K562 (cell line): ENCODE results near the gene ZSWIM9. TPM values are rescaled to one million over a fixed set of nuclear protein-coding genes. Genes with fewer than 3 reads are reported as not detected.

ENCODE experiments used
- ATF7 ChIP-seq: fragments of 450-650 bp; IDR thresholded peaks from 2 replicates; pipeline ENCODE4 v1.7.1; 2014; ENCODE audit warnings: mild to moderate bottlenecking, moderate library complexity
- BRD9 ChIP-seq: fragments of 450-650 bp; IDR thresholded peaks from 2 replicates; pipeline ENCODE4 v1.6.1; 2018; ENCODE audit warnings: low read depth; ENCODE audit not compliant: partially characterized antibody
- CEBPZ ChIP-seq: fragments of 150-350 bp; IDR thresholded peaks from 2 replicates; pipeline ENCODE4 v1.6.1; 2014; ENCODE audit warnings: low read depth, mild to moderate bottlenecking, low read length, borderline replicate concordance
- GTF2A2 ChIP-seq: IDR thresholded peaks from 2 replicates; pipeline ENCODE4 v1.6.1; 2016; ENCODE audit warnings: mild to moderate bottlenecking, missing genetic modification characterization, missing compliant biosample characterization
- MGA ChIP-seq: fragments of 450-650 bp; IDR thresholded peaks from 2 replicates; pipeline ENCODE4 v1.6.1; 2016; ENCODE audit warnings: mild to moderate bottlenecking, moderate library complexity
- RFX5 ChIP-seq: IDR thresholded peaks from 2 replicates; pipeline ENCODE4 v1.6.1; 2011; ENCODE audit warnings: low read depth, mild to moderate bottlenecking, improper control_type of control experiment, low read length
- USF2 ChIP-seq: sonication (generic); formaldehyde crosslinking; IDR thresholded peaks from 2 replicates; pipeline ENCODE4 v1.5.0; 2020; ENCODE audit warnings: missing genetic modification reagents
- ZBTB9 ChIP-seq: fragments of 450-650 bp; formaldehyde crosslinking; IDR thresholded peaks from 2 replicates; pipeline ENCODE4 v1.4.0; 2020; ENCODE audit warnings: mild to moderate bottlenecking, moderate library complexity
- ZNF584 ChIP-seq: fragments of 200-800 bp; sonication (Bioruptor generic); IDR thresholded peaks from 2 replicates; pipeline ENCODE4 v1.6.1; 2016; ENCODE audit warnings: low read depth, mild to moderate bottlenecking, missing genetic modification characterization, missing compliant biosample characterization
- ZNF707 ChIP-seq: fragments of 250-450 bp; sonication (Bioruptor Pico); conservative IDR thresholded peaks from 2 replicates; pipeline ENCODE4 v1.8.0; 2022; ENCODE audit warnings: inconsistent platforms, mild to moderate bottlenecking, moderate library complexity
- polyA plus RNA-seq, 8 experiments: library from polyadenylated mRNA; depleted of rRNA in 4 of 8; stranded (reverse) in 5 of 8; unstranded in 3 of 8; fragments of >200 nt; fragmentation: Nextera tagmentation in 2 of 8; fragmentation: Illumina TruSeq in 1 of 8; extraction: Ambion mirVana in 2 of 8; extraction: Trizol in 1 of 8; gene quantifications; 2 replicates each; pipeline versions ENCODE4 v1.2.1 to v1.2.3, GENCODE V29; 2011 to 2014; ENCODE audit warnings: inconsistent platforms in 1 of 8, missing spikeins in 1 of 8
- total RNA-seq, 7 experiments: library from RNA; depleted of rRNA in 6 of 7; stranded (reverse); fragments of >200 nt in 6 of 7; fragmentation: Illumina TruSeq in 2 of 7; extraction: Trizol in 2 of 7; gene quantifications; 2 replicates each; pipeline versions ENCODE4 v1.2.1 to v1.2.3, GENCODE V29; 2011 to 2021; ENCODE audit warnings: low replicate concordance in 1 of 7

Gene ZSWIM9
- total and polyA plus RNA-seq, 9 of the 15 experiments (the other 6 are each of a cell fraction or from before 2014, with no cell fraction given) = 0.04 to 1.4 (median 0.34) TPM; not detected in 1

- TF ChIP-seq MGA = 0 out of 2 replicates have a peak, but pooled peaks have one; percentile 26
- no peak for TF ChIP-seq CEBPZ
- no peak for TF ChIP-seq BRD9
- no peak for TF ChIP-seq GTF2A2 (tag)
- no peak for TF ChIP-seq ZNF584 (CRISPR knock-in tag)
- no peak for TF ChIP-seq ZBTB9 (CRISPR knock-in tag)
- TF ChIP-seq ATF7 = no peak
- TF ChIP-seq ZNF707 = no peak
- peak; percentile 94 for TF ChIP-seq USF2
- no peak for TF ChIP-seq RFX5
These were observed 19.9 kb downstream of the ZSWIM9 start (continued) for GRCh38 chr19:48190288-48190884.
